Ovary (tissue), 3 donors: ENCODE measurements around the gene SPAG6.

Experiments used
- EP300 ChIP-seq: sonication (generic); formaldehyde crosslinking; IDR thresholded peaks from one replicate; pipeline ENCODE4 v1.6.1; 2017; ENCODE audit warnings: antibody characterized with exemption
- POLR2A ChIP-seq: fragments of 450-650 bp; IDR thresholded peaks from one replicate; pipeline ENCODE4 v1.6.1; 2017; ENCODE audit warnings: antibody characterized with exemption, mild to moderate bottlenecking, moderate library complexity
- TF ChIP-seq, protein P1 (sequence below), 3 donors: fragments of 450-650 bp in 2 of 3; fragments of 200-600 bp in 1 of 3; IDR thresholded peaks; one replicate each; pipeline versions ENCODE4 v1.5.1 to v1.8.0; 2016 to 2022; ENCODE audit warnings: antibody characterized with exemption in 3 of 3, mild to moderate bottlenecking in 1 of 3
- donor health status: DM: no; HTN: no; CAD: no.

DNA sequence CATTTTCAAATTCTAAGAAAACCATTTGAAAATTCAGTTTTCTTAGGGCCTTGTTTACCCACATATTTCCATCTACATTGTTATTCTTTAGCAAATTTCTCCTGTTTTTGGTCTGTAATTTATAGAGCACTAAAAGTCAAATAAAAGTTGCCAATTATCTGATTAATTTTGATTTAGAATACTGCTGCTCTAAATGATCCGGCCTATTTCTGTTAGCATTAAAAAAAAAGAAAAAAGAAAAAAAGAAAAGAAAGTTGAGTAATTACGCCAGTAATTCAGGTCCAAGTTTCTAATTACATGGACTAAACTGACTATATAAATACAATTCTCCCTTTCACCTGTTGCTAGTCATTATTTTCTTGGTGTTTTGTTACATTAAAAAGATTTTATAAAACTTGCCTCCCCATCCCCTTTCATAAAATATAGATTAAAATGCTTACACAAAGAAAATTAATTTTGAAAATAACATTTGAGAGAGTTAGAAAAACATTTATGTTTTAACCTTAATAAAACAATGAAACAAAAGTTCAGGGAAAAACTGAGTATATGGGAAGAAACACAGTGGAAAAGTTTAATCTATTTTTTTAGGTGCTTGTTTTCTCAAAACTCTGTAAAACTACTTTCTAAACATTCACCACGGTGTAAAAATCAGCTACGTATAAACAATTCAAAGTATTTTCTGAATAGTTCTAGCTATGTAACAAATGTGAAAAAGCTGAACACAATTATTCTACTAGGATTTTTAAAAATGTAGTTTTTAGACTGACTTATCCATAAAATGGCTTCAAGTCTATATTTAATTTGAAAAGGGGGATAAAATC lies 35.9 kb upstream of the SPAG6 start:
- TF ChIP-seq POLR2A = no peak
- TF ChIP-seq, protein P1, sequence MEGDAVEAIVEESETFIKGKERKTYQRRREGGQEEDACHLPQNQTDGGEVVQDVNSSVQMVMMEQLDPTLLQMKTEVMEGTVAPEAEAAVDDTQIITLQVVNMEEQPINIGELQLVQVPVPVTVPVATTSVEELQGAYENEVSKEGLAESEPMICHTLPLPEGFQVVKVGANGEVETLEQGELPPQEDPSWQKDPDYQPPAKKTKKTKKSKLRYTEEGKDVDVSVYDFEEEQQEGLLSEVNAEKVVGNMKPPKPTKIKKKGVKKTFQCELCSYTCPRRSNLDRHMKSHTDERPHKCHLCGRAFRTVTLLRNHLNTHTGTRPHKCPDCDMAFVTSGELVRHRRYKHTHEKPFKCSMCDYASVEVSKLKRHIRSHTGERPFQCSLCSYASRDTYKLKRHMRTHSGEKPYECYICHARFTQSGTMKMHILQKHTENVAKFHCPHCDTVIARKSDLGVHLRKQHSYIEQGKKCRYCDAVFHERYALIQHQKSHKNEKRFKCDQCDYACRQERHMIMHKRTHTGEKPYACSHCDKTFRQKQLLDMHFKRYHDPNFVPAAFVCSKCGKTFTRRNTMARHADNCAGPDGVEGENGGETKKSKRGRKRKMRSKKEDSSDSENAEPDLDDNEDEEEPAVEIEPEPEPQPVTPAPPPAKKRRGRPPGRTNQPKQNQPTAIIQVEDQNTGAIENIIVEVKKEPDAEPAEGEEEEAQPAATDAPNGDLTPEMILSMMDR (IDR thresholded peaks at IDR 0.05) = no peak
- no peak for TF ChIP-seq EP300
